NOMO-1 treated with dmso at 0.1 percent for 144 hours (cell line): Measurements from ENCODE around the gene DNAH11.

Source experiments
- DNase-seq: peaks from one replicate; lab custom pipeline; 2025; ENCODE audit not compliant: unreplicated experiment; lab: John Stamatoyannopoulos, UW

DNAH11 gene

DNA sequence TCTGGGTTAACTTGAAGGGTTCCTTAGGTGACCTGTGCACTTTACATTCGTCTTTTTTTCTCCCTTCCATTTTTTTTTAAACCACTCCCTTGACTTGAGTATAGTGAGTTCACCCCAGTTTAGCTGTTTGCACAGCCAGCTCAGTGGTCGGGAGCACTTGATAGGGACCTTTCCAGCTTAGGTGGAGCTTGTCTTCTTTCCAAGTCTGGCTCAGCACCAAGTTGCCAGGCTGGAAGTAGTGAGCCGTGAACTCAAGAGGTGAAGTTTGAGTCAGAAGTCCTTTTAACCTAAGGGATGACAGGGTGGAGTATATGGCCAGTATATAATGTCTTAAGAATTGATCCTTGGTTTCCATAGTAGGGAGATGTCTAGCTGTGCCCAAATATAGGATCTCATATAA, 7.2 kb downstream of the DNAH11 start:
- no peak for DNase-seq

DNA sequence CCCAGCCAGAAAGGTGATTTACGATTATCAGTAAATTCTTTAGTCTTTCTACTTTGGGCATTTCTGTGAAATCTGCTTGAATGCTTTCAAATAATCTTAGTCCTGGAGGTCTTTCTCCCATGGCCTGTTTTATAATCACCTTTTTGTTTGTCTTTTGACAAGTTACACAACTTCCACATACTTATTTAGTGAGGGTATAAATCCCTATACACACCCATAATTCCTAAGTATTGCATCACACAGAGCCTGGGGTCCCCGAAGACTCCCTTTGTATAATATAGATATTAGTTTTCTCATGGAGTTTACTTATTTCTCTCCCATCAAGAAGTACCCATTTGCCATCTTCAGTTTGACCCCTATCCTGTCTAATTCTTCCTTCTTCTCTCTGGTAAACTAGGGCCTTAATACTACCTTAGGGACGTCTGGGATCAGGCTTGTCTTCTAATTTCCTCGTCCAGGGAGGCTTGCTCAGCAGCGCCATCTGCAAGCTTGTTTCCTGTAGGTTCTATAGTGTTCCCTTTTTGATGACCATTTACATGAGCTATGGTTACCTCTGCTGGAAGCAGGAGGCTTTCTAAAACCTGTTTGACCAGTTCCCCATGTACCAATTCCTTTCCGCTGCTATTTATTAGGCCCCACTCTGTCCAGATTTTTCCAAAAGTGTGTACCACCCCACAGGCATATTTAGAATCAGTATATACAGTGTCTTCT, 8.1 kb downstream of the DNAH11 start:
- no peak for DNase-seq

DNA sequence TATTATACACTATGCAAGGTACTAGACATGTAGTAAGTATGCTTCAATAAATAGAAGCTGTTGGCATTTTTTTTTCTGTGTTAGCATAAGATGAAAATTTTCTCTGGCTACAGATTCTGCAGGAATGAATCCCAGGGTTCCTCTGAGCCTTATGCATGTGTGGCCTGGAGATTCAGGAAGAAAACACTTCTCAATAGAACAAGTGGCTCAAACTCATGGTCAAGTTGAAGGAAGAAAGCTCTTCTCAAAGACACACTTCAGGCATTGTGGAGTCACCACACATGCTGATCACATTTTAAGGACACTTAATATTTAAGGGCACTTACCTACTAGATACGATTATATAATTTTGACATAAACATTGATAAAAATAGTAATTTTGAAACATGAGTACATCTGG, 19.5 kb downstream of the DNAH11 start:
- DNase-seq, result no peak

DNA sequence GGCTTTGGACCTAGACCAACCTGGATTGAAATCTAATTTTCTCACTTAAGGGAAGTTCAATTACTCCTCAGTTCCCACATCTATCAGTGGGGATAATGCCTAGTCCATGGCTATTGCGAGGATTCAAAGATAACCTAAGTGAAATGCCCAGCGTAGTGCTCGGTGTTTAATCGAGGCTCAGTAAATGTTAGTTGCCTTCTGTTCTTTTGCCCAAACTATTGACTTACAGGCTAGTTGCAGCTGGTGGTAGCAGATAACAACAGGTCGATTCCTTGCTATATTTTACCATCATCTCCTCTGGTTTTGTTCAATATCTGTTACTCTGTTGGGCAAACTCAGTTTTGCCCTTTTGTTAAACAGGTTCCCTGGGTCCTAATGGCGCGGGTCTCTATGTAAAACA, 22.8 kb downstream of the DNAH11 start:
- no peak for DNase-seq

DNA sequence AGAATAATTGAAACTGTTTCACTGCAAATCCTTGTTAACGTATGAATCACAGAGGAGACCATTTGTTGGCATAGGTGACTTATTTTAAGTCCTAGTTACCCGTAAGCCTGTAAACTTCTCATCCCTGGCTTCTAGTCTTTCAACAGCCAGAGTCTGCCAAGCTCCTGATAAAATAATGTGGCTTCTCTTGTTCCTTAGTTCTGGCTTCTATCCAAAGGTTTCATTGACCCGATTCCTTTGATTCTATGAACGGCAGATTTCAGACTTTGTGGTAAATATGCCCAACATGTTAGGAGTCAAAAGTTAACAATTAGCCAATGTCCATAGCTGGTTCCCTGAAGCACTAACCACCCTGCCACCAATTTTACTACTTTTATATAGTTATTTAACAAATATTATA, 23.3 kb downstream of the DNAH11 start:
- DNase-seq, result no peak

DNA sequence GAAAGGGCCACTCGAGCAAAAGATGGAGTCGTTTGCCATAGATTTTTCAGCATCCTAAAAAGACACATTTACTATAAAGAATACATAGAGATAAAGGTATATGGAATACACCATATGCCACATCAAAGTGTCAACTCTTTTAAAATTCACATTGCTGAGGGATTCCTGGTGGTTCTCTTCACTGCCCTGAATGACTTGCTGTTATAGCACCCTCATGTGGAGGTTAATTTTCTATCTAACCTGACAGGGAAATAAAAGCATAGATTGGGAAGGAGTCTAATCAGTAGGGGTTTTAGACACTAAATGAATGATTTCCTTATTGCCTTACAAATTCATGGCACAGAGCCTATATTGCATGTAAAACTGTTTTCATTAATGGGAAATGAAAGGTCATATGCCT, 25.9 kb downstream of the DNAH11 start:
- no peak for DNase-seq

DNA sequence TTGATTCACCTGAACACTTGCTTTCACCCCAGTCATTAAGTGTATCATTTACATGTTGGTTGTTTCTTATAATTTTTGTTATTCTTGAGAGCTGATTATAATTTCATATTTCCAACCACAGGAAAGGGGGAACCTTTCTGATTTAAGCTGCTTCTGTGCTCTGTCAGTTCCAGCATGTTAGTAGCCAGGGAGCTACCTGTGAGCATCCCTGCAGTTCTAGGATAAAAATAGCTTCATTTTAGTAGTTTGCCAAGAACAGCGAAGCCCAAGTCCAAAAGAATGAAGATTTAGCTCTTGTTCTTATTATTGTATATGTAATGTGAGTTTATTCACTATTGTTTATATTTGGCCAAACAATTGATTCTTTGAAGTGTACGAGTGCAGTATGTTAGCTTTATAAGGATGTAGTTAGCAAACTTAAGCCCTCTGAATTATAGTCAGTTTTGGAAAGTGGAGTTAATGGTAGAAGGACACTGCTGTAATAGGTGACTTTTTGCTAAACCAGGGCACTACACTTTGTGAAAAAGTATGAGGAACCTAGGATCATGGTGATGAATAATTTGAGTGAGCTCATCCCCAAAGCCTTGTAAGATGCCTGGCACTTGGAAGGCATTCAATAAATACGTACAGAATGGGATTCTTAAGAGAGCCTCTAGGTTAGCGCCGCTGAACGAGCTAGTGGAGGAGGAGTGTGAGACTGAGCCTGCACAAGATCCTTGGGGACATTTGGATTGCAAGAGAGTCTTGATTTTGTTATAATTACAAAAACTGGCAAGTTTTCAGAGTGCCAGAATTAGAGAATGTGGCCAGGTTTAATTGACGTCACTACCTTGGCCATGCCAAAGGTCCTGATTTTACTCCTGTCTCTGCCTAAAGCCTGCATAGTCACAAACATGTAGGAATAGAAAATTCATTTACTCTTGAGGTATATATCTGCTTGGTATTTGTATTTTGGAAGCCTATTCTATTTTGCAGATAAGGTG, 29.8 kb downstream of the DNAH11 start:
- no peak for DNase-seq

DNA sequence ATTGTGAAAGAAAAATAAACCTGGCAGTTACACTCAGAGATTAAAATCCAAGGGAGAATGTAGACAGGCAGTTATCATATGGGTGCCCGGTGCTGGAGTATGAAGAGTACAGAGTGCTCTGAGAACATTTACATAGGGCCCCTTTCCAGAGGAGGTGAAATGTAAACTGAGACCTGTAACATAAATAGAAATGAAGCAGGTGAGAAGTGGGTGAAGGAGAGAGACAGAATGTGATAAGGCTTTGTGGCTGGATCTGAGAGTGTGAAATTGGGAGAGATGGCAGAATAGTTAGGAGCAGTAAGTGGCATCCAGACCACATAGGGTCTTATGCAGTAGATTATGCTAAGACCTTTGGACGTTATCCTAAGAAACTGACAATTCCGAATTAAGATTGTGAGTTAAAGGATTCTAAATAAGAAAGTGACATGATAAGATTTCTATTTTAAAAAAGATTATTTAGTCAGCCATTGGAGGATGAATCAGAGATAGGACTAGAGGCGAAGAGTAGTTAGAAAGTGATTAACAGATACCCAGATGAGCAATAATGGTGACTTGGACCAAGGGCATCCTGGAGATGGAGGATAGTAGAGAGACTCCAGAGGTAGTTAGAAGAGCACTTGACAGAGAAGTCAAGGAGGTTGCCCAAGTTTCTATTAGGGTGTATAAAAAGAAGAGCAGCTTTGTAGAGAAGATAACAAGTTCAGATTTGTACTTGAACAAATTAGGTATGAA, 36.7 kb downstream of the DNAH11 start:
- DNase-seq, result no peak

DNA sequence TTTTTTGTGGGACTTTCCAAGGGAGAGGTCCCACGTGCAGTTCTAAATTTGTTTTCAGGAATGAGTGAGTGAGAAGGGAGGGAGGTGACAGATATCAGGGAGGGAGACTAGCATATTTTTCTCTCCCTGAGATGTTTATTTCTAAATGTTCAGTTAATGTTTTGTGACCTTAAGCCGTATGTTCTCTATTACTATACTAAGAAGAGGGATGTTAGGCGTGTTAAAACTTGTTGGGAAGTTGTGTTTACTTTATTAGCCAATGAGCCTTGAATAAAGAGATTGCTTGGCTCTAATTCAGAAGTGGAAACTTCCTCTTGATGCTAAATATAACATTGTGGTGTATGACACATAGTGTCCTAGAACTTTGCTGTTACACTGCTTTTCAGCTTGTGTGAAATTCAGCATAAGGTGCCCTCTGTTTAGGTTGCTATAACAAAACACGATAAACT, 37.3 kb downstream of the DNAH11 start:
- peak; percentile 37 for DNase-seq

DNA sequence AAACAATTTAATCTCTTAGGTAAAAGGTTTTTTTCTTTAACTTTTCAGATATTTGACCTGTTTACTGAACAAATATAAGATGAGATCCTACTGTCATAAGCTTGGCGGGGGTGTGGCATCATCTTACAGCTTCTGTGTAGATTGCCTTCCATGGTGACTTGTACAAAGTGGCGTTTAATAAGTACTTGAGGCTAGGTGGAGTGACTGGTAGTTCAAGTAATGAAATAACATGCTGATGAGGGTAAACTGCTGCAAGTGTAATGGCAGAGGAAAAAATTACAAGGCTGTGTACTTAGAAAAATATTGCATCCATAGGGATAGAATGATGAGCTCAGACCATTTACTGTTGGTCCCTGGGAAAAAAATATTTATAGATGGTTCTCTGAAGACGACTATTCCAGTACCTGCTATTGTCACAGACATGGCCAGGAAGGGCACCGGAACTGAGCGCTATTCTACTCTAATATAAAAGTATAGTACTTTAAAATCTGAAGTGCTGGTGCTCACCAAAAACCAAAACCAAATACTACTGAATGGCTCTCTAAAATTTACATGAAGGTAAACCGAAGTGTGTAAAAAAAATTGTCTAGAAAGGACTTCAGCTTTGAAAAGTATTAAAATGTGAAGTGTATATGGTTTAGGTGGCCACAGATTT, 42.4 kb downstream of the DNAH11 start:
- no peak for DNase-seq

DNA sequence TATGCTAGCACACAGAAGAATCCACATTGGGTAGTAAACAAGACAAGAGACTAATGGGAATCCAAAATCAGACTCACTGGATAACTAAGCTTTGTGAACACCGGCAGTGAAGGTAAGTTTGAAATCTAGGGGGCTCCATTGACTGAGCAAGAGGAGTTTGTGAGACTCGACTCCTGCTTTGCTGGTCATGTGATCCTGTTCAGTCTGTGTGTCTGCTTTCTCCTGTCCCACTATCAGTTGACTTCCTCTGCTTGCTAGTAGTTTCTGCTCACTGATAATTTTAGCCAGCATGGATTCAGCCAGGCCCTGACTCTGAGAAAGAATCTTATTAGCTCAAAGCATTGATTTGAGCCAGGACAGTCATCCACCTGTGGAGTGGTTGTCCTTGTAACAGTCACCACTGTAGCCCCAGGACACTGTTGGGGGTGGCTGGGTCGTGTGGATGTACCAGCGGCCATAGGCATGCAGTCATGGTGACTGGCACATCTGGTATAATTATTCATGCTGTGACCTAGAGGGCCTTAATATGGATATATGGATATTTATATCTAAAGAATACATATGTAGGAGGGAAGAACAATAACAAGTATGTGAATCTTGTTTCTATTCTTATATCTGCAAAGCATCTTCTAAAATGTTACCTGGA, 44.4 kb downstream of the DNAH11 start:
- DNase-seq, result no peak

DNA sequence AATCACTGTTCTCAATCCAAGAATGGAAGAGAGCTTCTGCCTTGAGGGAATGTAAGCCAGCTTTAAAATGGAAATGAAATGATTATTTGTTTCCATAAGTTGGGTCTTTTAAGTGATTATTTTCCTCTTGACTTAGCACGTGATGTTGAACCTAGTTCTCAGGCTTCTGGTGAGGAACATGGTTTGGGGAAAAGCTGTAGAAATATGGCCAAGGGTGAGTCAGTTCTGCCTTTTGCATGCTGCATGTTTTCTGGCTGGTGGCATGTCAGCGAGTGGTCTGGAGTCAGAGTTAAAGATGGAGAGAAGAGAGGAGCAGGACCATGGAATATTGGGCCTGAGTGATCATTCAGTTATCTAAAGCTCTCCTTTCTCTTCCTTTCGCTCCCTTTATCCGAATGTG, 54.0 kb downstream of the DNAH11 start:
- DNase-seq, result no peak

DNA sequence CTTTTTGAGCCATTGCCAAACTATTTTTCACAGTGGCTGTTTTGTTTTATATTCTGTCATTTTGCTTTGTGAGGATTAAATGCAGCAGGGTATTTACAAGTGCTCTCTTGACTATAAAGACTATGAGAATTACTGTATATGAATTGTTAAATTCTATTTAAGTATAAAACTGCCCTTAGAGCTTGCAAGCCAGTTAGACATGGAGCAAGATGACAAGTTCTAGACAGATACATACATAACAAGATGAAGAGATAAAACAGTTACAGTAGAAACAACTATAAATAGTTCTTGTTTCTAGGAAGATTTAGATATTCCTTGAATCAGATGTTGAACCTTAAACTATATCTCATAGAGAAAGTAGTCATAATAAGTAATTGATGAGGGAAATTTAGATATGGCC, 60.6 kb downstream of the DNAH11 start:
- DNase-seq, result no peak

DNA sequence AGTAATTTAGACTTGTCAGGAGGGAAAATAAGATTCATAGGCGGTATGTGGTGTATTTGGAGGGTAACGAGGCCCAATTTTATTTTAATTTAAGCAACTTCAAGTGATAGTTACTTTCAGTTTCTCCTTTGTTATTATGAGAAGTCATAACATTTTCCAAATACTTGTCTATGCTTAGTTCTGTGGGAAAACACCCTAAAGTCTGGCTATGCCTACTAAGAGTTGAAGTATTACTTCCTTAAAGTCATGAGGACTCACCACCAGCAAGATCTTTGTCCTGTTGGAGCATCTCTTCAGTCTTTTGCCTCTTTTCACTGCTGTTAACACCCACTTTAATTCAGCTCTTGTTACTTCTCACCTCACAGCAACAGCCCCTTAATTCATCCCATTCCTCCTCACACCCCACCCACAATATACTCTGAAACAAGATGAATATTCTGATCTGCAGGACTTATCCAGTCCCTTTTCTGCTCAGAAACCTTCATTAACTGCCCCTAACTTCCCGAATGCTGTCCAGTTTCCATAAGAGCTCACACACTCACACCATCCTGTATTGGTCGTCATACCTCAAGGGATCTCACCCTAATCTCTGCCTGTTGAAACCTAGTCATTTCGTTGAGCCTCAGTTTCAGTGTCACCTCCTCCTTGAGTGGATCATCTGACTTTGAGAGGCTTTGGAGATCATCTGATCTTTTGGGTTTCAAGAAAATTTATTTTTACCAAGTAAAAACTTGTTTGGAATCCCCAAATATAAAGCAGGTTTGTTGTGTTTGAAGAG, 61.3 kb downstream of the DNAH11 start:
- DNase-seq, result no peak

DNA sequence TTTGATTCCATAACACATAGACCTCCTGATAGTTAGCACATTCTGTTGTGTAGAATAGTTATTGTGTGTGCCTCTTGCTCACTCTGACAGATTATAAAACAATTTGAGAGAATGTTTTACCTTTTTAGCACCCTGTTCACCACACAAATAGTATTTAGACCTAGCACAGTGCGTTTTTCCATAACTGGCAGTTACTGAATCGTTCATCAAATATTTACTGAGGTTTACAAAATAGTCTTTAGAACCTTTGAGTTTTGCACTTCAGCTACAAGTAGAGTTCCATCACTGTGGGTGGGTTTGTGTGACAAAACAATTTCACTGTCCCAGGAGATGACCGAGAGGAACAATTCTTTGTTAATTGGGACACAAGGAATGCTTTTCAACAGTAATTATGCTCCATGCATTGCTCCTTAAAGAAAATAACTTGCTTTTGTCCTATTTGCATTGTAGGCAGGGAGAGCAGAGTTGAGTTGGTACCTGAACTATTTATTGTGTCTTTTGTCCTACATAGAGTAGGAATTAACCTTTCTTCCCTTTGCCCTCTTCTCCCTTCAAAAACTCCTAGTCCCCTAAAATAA, 62.3 kb downstream of the DNAH11 start:
- DNase-seq, result no peak

DNA sequence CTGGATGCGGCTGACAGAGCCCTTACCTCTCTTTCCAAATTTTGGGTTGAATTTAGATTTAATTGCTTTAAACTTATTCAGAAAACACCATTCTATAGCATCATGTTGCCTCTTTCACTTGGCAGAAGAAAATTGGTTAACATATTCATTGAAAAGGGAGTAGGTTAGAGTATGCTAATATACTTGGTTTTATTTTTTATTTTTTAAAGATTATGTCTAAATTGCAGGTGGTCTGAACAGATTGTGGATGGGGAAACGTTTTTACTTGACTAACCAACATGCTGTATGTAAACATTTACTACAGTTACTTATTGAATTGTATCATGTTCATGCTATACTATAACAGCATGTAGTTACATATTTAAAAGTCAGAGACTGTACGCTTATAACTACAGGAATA, 65.6 kb downstream of the DNAH11 start:
- no peak for DNase-seq

DNA sequence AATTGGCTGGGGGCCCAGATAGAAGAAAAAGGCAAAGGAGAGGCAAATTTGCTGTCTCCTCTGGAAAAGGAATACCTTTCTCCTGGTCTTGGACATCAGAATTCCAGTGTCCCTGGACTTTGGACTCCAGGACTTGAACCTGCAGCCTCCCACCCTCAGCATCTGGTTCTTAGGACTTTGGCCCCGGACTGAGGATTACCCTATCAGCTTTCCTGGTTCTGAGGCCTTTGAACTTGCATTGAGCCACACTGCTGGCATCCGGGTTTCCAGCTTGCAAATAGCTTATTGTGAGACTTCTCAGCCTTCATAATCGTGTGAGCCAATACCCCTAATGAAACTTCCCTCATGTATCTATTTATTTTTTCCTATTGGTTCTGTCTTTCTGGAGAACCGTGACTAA, 68.3 kb downstream of the DNAH11 start:
- no peak for DNase-seq

DNA sequence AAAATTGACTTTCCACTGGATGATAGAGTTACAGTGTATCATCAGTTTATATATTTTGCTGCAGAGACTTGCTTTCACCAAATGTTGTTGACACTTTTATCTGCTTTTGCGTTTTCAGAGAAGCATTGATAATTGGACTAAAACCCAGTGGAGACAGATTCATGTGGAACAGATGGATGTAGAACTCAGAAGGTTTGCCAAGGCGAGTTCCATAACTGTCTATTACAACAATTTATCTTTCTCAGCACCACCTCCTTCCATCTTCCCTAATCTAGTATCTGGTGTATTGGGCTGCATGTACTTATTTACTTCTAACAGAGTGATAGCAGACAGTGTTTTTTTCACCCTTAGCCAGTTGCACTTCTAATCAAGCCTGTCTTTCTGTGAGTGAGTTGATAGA, 73.3 kb downstream of the DNAH11 start:
- DNase-seq, result no peak

DNA sequence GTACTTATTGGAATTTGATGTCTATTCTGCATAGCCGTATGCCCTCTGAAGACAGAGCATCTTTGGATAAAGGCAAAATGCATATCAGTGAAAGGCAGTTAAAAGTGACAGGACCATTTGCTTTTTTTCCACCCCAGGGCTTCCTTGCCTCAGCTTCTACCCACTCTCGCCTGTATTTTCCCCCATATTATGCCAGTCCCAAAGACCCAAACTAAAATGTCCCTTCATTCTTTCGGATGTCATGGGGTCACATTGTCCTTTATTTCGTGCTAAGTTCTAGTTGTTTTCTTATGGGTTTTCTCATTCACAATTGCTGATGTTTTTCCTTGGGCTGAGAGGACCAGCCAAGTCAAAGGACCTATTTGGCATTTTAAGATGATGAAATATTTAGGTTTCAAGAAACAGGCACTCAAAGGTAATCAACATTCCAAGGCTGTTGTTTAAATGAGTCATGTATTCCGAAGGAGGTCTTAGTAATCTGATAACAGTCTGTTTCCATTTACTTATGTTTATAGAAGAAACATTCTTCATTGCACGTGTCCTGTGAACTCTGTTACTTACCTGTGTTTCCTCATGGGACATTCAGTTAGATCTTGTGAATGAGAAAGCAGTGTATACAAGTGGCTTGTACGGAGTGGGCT, 74.1 kb downstream of the DNAH11 start:
- no peak for DNase-seq
